ENCODE measurements around the gene NALCN. TPM values are rescaled to one million over a fixed set of nuclear protein-coding genes. Genes with fewer than 3 reads are reported as not detected.
A peak's percentile ranks its signal among the peaks of the same experiment; 100 is the strongest.

NALCN gene
- total and polyA plus RNA-seq, 4 donors, result 0.09 to 0.92 (median 0.18) TPM

GRCh38 chr13:101140936-101141335 is 275.4 kb downstream of the NALCN start:
- no peak for DNase-seq (ENCODE audit: low spot score)
- no peak for TF ChIP-seq FOXA1 (IDR thresholded peaks at IDR 0.05)
- TF ChIP-seq RXRA (IDR thresholded peaks at IDR 0.05), result no peak
- no peak for TF ChIP-seq REST (IDR thresholded peaks at IDR 0.05)
- no peak for TF ChIP-seq JUND (IDR thresholded peaks at IDR 0.05)
- TF ChIP-seq MAX (IDR thresholded peaks at IDR 0.05), result no peak
- TF ChIP-seq FOXA2 (IDR thresholded peaks at IDR 0.05), result no peak
- no peak for TF ChIP-seq ATF3 (IDR thresholded peaks at IDR 0.05)
- no peak for TF ChIP-seq TAF1 (conservative IDR thresholded peaks at IDR 0.05)
- TF ChIP-seq RAD21 (IDR thresholded peaks at IDR 0.05), result no peak
- TF ChIP-seq GABPA (IDR thresholded peaks at IDR 0.05 in 1 of 2, conservative IDR thresholded peaks at IDR 0.05 in 1 of 2), result no peak
- Histone ChIP-seq H3K27ac (ENCODE audit: low read depth in 1 of 2, low read length in 2 of 2) (no peak overlapping the region), H3K27me3 (ENCODE audit: control insufficient read depth in 4 of 4, insufficient read depth in 4 of 4, low read length in 3 of 4) (peaks cover 0 to 19% (median 1%) of the 10 kb centered on the region in 4 donors), H3K9me3 (ENCODE audit: control insufficient read depth in 4 of 4, low read length in 3 of 4) (no peaks in the 10 kb centered on the region), H3K9ac (ENCODE audit: low read depth in 1 of 2, low read length in 2 of 2) (no peak overlapping the region), H3K4me3 (ENCODE audit: low read depth in 1 of 3, low read length in 3 of 3) (no peak overlapping the region), H3K4me1 (ENCODE audit: control insufficient read depth in 4 of 4, insufficient read depth in 4 of 4, low read length in 3 of 4) (no peaks in the 10 kb centered on the region), H3K36me3 (ENCODE audit: control insufficient read depth in 4 of 4, insufficient read depth in 3 of 4, low read depth in 1 of 4, low read length in 3 of 4) (no peaks in the 10 kb centered on the region)
- 68% methylated on average over 2 of the region's 2 CpGs for WGBS

GRCh38 chr13:101140087-101140770 is 276.1 kb downstream of the NALCN start:
- peaks cover 0 to 19% (median 1%) of the 10 kb centered on the region in 4 donors for H3K27me3 ChIP-seq (ENCODE audit: control insufficient read depth in 4 of 4, insufficient read depth in 4 of 4, low read length in 3 of 4)
- WGBS, result 76% methylated on average over 9 of the region's 9 CpGs
- H3K36me3 ChIP-seq (ENCODE audit: control insufficient read depth in 4 of 4, insufficient read depth in 3 of 4, low read depth in 1 of 4, low read length in 3 of 4), result no peaks in the 10 kb centered on the region
- H3K9ac ChIP-seq (ENCODE audit: low read depth in 1 of 2, low read length in 2 of 2), result no peak overlapping the region
- H3K27ac ChIP-seq (ENCODE audit: low read depth in 1 of 2, low read length in 2 of 2), result peak overlapping the region in 1 of 2 donors; percentile 1
- DNase-seq (ENCODE audit: low spot score), result no peak
- H3K9me3 ChIP-seq (ENCODE audit: control insufficient read depth in 4 of 4, low read length in 3 of 4), result no peaks in the 10 kb centered on the region
- TF ChIP-seq JUND (IDR thresholded peaks at IDR 0.05), result no peak
- TF ChIP-seq NR2F2 (IDR thresholded peaks at IDR 0.05), result peak; percentile 62
- H3K4me1 ChIP-seq (ENCODE audit: control insufficient read depth in 4 of 4, insufficient read depth in 4 of 4, low read length in 3 of 4), result no peaks in the 10 kb centered on the region
- H3K4me3 ChIP-seq (ENCODE audit: low read depth in 1 of 3, low read length in 3 of 3), result no peak overlapping the region

- H3K4me3 ChIP-seq (ENCODE audit: low read depth in 1 of 3, low read length in 3 of 3), result no peak overlapping the region
- DNase-seq (ENCODE audit: low spot score), result no peak
- H3K4me1 ChIP-seq (ENCODE audit: control insufficient read depth in 4 of 4, insufficient read depth in 4 of 4, low read length in 3 of 4), result no peaks in the 10 kb centered on the region
- H3K27me3 ChIP-seq (ENCODE audit: control insufficient read depth in 4 of 4, insufficient read depth in 4 of 4, low read length in 3 of 4), result peaks cover 0 to 19% (median 1%) of the 10 kb centered on the region in 4 donors
- no peaks in the 10 kb centered on the region for H3K9me3 ChIP-seq (ENCODE audit: control insufficient read depth in 4 of 4, low read length in 3 of 4)
- no peak overlapping the region for H3K27ac ChIP-seq (ENCODE audit: low read depth in 1 of 2, low read length in 2 of 2)
- no peaks in the 10 kb centered on the region for H3K36me3 ChIP-seq (ENCODE audit: control insufficient read depth in 4 of 4, insufficient read depth in 3 of 4, low read depth in 1 of 4, low read length in 3 of 4)
- H3K9ac ChIP-seq (ENCODE audit: low read depth in 1 of 2, low read length in 2 of 2), result no peak overlapping the region
- no peak for TF ChIP-seq ZBTB33 (IDR thresholded peaks at IDR 0.05)
- no peak for TF ChIP-seq NR2F2 (IDR thresholded peaks at IDR 0.05)
- TF ChIP-seq YY1 (IDR thresholded peaks at IDR 0.05), result no peak
- TF ChIP-seq EGR1 (IDR thresholded peaks at IDR 0.05; ENCODE audit: low read depth in 2 of 2), result no peak
- TF ChIP-seq GABPA (IDR thresholded peaks at IDR 0.05 in 1 of 2, conservative IDR thresholded peaks at IDR 0.05 in 1 of 2), result no peak
- TF ChIP-seq HNF4G (IDR thresholded peaks at IDR 0.05), result no peak
- no peak for TF ChIP-seq REST (IDR thresholded peaks at IDR 0.05)
- TF ChIP-seq ATF3 (IDR thresholded peaks at IDR 0.05), result no peak
- no peak for TF ChIP-seq SP1 (IDR thresholded peaks at IDR 0.05)
- no peak for TF ChIP-seq MAX (IDR thresholded peaks at IDR 0.05)
- no peak for TF ChIP-seq FOXA2 (IDR thresholded peaks at IDR 0.05)
- no peak for TF ChIP-seq RAD21 (IDR thresholded peaks at IDR 0.05)
- no peak for TF ChIP-seq TAF1 (conservative IDR thresholded peaks at IDR 0.05)
- no peak for TF ChIP-seq HNF4A (conservative IDR thresholded peaks at IDR 0.05)
- TF ChIP-seq JUND (IDR thresholded peaks at IDR 0.05), result no peak
Measured at GRCh38 chr13:101139081-101139480, 277.2 kb downstream of the NALCN start.

Measured in liver (tissue), 9 donors.